ENCODE results near the gene CNTFR. TPM values are rescaled to one million over a fixed set of nuclear protein-coding genes. Genes with fewer than 3 reads are reported as not detected.

Gene CNTFR
- total and polyA plus RNA-seq, 2 donors (not counting 1 experiment from before 2014, with no cell fraction given), result not detected

DNA sequence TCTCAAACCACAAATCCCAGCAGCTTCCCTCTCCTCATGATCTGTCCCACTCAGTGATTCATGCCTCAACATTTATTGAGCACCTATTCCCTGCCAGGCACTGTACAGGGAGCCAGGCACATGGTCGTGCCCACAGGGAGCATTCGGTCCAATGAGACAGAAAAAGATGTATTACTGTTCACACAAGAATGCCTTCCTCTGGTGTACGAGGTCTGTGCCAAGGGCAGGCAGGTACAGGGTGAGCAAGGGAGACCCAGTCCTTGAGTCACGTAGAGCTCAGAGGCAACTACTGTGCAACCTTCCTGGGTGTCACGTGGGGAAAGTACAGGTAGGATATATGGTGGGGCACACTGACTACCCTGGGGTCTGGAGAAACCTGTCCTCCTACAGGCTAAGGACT lies 4.6 kb downstream of the CNTFR start:
- no peak overlapping the region for H3K4me2 ChIP-seq (replicated peaks; ENCODE audit: low read depth, low read length, poor library complexity, severe bottlenecking)
- ChIA-PET POLR2A (no interaction called here), CTCF (interaction anchor here (1.0 to 1.2 kb wide), 2 partner anchors 38 to 181 kb away, joined by 3 read pairs; no protein-coding TSS in a partner anchor)
- peaks cover 15% of the 10 kb centered on the region for H3K4me1 Mint-ChIP-seq
- ATAC-seq (ENCODE audit: low read depth) (no peak), DNase-seq (no peak)
- no peaks in the 10 kb centered on the region for H3K36me3 ChIP-seq (replicated peaks in 1 of 2; ENCODE audit: control extremely low read depth in 1 of 2, control insufficient read depth in 1 of 2, extremely low read depth in 1 of 2, insufficient read depth in 2 of 2, low read length in 1 of 2)
- no peaks in the 10 kb centered on the region for H3K79me2 ChIP-seq (ENCODE audit: control insufficient read depth, insufficient read depth, low read length)
- no peak overlapping the region for H3K9ac ChIP-seq (ENCODE audit: low read length)
- H3K9me3 ChIP-seq (ENCODE audit: control extremely low read depth in 1 of 3, control insufficient read depth in 2 of 3, insufficient read depth in 1 of 3, low read length in 2 of 3), result peaks cover 0 to 17% (median 0%) of the 10 kb centered on the region in 3 donors
- H2AFZ ChIP-seq (ENCODE audit: insufficient read depth, low read depth, low read length, poor library complexity, severe bottlenecking), result no peak overlapping the region
- no peak overlapping the region for H3K27ac ChIP-seq (ENCODE audit: low read length in 2 of 2)
- no peak overlapping the region for H3K27ac Mint-ChIP-seq
- 78% methylated on average over 4 of the region's 5 CpGs for WGBS (ENCODE audit: insufficient coverage)
- H4K20me1 ChIP-seq (ENCODE audit: control insufficient read depth, insufficient read depth, low read length, poor library complexity, severe bottlenecking), result no peaks in the 10 kb centered on the region
- no peak for TF ChIP-seq EZH2 (IDR thresholded peaks at IDR 0.05; ENCODE audit: borderline replicate concordance, insufficient read depth, low read depth, low read length, poor library complexity, severe bottlenecking)
- no peak for TF ChIP-seq CTCF (IDR thresholded peaks at IDR 0.05)
- peaks cover 84% of the 10 kb centered on the region for H3K27me3 Mint-ChIP-seq
- no peak overlapping the region for H3K4me3 ChIP-seq (ENCODE audit: control extremely low read depth in 1 of 5, extremely low read depth in 1 of 5, insufficient read depth in 1 of 5, low read depth in 2 of 5, low read length in 4 of 5)
- no peaks in the 10 kb centered on the region for H3K9me3 Mint-ChIP-seq (ENCODE audit: insufficient read depth)
- H3K4me3 Mint-ChIP-seq, result no peak overlapping the region
- H3K4me1 ChIP-seq (ENCODE audit: control insufficient read depth in 2 of 2, insufficient read depth in 2 of 2, low read length in 2 of 2), result peaks cover 14 to 16% of the 10 kb centered on the region in 2 donors
- intact Hi-C loops (cut with micrococcal nuclease), result no loop called here
- H3K27me3 ChIP-seq (replicated peaks in 1 of 4; ENCODE audit: control extremely low read depth in 1 of 4, control insufficient read depth in 3 of 4, insufficient read depth in 4 of 4, low read length in 3 of 4), result peaks cover 0 to 86% (median 45%) of the 10 kb centered on the region in 4 experiments

DNA sequence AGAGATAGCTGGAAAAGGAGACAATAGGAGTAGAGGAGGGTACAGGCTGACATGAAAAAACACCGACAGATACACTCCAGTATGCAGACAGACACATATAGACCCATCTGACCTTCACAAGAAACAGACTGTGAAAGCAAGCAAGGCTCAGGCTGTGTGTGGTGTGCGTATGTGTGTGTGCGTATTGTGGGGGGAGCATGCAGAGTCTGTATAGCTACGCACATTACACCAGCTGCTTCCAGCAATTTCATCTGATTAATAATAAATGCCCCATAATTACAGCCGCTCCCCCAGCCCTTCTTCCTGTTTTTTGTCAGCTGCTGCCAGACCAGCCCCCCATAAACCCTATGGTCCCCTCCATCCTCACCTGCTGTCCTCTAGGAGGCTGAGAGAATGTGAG lies 6.7 kb downstream of the CNTFR start:
- intact Hi-C loops (cut with micrococcal nuclease), result no loop called here
- peaks cover 0 to 86% (median 41%) of the 10 kb centered on the region in 4 experiments for H3K27me3 ChIP-seq (replicated peaks in 1 of 4; ENCODE audit: control extremely low read depth in 1 of 4, control insufficient read depth in 3 of 4, insufficient read depth in 4 of 4, low read length in 3 of 4)

More for the DNA sequence above, 6.7 kb downstream of the CNTFR start:
- Histone ChIP-seq H3K27ac (ENCODE audit: low read length in 2 of 2) (no peak overlapping the region), H3K9me3 (ENCODE audit: control extremely low read depth in 1 of 3, control insufficient read depth in 2 of 3, insufficient read depth in 1 of 3, low read length in 2 of 3) (peaks cover 0 to 15% (median 0%) of the 10 kb centered on the region in 3 donors), H3K79me2 (ENCODE audit: control insufficient read depth, insufficient read depth, low read length) (no peaks in the 10 kb centered on the region), H3K9ac (ENCODE audit: low read length) (no peak overlapping the region), H3K36me3 (replicated peaks in 1 of 2; ENCODE audit: control extremely low read depth in 1 of 2, control insufficient read depth in 1 of 2, extremely low read depth in 1 of 2, insufficient read depth in 2 of 2, low read length in 1 of 2) (no peaks in the 10 kb centered on the region), H3K4me1 (ENCODE audit: control insufficient read depth in 2 of 2, insufficient read depth in 2 of 2, low read length in 2 of 2) (peaks cover 10% of the 10 kb centered on the region in 2 donors), H2AFZ (ENCODE audit: insufficient read depth, low read depth, low read length, poor library complexity, severe bottlenecking) (no peak overlapping the region), H3K4me2 (replicated peaks; ENCODE audit: low read depth, low read length, poor library complexity, severe bottlenecking) (no peak overlapping the region), H4K20me1 (ENCODE audit: control insufficient read depth, insufficient read depth, low read length, poor library complexity, severe bottlenecking) (no peaks in the 10 kb centered on the region), H3K4me3 (ENCODE audit: control extremely low read depth in 1 of 5, extremely low read depth in 1 of 5, insufficient read depth in 1 of 5, low read depth in 2 of 5, low read length in 4 of 5) (no peak overlapping the region)
- TF ChIP-seq CTCF (IDR thresholded peaks at IDR 0.05) (no peak), EZH2 (IDR thresholded peaks at IDR 0.05; ENCODE audit: borderline replicate concordance, insufficient read depth, low read depth, low read length, poor library complexity, severe bottlenecking) (no peak)
- DNase-seq, result no peak
- no CpG with 5 or more reads among the region's 5 CpGs for WGBS (ENCODE audit: insufficient coverage)
- Mint-ChIP-seq H3K4me1 (peaks cover 9% of the 10 kb centered on the region), H3K9me3 (ENCODE audit: insufficient read depth) (no peaks in the 10 kb centered on the region), H3K27me3 (peaks cover 87% of the 10 kb centered on the region), H3K27ac (no peak overlapping the region), H3K4me3 (no peak overlapping the region)
- CTCF ChIA-PET, result interaction anchor here (0.8 to 1.8 kb wide), 4 partner anchors 8 to 179 kb away, joined by 3 to 7 read pairs (median 4); no protein-coding TSS in a partner anchor
- ATAC-seq (ENCODE audit: low read depth), result no peak
- POLR2A ChIA-PET, result interaction anchor here (0.7 kb wide), 1 partner anchor 35 kb away, joined by 5 read pairs; no protein-coding TSS in a partner anchor

Measured in B cell (primary cell).